Suppressor macrophage (primary cell): ENCODE data around the gene GDAP1L1.
A peak's percentile ranks its signal among the peaks of the same experiment; 100 is the strongest.
"Not testable (repeated sequence)": the region's sequence is repeated elsewhere in the genome, so short reads cannot be mapped to it uniquely, and the experiment has no call there.

Source experiments
- DNase-seq, 4 experiments: peaks; one replicate each; pipeline ENCODE4 v3.0.0-alpha.2; 2020 to 2022

GDAP1L1 gene

GRCh38 chr20:44306927-44307326 lies 59.8 kb downstream of the GDAP1L1 start:
- no peak for DNase-seq

GRCh38 chr20:44309763-44310663 lies 62.9 kb downstream of the GDAP1L1 start:
- peak; percentile 15 to 48 (median 46) for DNase-seq

DNA sequence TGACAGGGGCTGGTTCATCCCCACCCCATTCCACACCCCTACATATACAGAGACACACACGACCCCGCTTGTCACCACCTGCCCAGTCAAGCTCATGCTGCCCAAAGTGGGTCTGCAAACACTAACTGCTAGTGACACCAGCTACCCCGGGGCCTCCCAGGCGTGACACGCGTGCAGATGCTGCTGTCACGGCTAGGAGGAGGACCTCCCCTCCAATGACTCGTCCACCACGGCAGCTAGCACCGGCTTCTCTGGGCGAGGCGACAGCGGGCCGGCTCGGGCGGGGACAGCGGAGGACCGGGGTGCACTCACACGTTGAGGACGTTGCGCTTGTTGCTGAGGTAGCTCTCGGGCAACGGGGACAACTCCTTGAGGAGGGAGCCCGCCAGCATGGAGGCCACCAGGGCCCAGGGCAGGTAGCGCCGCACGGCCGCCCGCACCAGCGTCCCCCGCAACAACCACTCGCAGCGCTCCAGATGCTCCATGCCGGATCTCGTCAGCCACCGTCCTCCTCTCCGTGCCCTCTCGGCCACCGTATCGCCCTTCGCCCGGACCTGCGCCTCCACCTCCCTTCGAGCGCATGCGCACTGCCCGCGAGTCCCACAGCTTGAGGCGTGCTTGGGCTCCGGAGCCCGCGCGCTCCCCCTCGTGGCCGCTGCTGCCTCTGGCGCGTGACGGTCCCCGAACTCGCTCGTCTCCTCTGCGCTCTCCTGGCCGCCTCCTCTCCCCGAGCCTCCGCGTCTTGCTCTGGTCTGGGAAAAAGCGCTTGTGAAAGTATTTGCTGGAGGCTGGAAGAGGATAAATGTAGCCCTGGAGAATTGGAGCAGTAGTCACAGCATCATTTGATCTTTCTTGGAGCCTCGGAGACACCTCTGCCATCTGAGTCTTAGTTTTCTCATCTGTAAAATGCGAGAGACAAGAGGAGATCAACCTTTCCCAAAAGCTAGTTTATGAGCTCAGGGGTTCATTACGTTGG lies 63.8 kb downstream of the GDAP1L1 start, which contains the start of gene FITM2:
Gene FITM2, minus strand, starts transcription at position 539 of the 976 bp plus-strand sequence. Its CDS starts 54 bp downstream, at position 485.
- peak; percentile 99 to 100 (median 99) for DNase-seq

DNA sequence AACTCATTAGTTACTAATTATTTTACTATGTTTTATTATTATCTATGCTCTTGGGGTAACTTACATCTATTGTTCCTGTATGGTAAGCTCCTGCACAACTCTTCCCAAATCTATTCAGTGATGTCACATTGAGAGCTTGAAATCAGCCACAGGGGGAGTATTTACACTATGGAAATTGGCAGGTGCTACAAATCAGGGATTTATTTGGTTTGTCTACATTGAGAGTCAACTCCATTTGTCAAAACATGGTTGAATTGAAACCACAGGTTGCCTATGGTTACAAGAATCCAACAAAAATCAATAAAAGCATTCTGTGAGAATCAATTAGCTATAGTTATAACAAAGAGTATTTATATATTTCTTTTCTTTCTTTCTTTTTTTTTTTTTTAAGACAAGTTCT lies 67.8 kb downstream of the GDAP1L1 start:
- DNase-seq, result no peak

- DNase-seq, result no peak
These were observed 72.8 kb downstream of the GDAP1L1 start for GRCh38 chr20:44319839-44320422.

GRCh38 chr20:44324343-44324742 lies 77.2 kb downstream of the GDAP1L1 start:
- no peak for DNase-seq

DNA sequence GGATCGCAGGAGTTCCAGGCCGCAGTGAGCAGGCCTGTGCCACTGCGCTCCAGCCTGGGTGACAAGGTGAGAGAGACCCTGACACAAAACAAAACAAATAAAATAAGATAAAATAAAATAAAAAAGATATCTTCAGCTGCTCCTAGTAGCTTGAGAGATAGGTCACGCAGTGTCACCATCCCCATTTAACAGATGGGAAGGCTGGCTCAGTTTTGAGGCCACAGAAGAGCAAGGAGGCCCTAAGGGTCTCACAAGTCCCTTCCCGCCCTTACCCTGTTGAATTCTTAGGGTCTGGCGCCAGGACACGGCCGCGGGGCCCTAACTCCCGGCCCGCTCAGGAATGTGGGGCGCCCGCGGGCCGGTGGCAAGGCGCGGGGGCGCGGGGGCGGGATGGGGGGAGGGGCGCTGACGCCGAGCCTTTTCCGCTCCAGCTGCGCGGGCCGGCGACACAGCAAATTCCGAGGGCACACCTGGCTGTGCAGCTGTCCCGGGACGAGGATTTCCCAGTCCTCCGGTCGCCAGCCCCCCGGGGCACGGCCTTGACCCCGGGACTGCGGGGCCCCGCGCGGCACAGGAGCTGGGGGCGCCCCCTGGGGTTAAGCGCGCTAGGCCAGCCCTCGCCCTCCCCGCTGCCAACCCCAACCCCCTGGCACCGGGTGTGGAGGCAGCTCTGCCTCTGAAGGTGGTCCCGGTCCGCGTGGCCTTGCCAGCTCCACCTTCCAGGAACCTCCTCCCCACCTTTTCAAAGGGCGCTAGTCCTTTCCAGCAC lies 79.5 kb downstream of the GDAP1L1 start:
- DNase-seq, result no peak

DNA sequence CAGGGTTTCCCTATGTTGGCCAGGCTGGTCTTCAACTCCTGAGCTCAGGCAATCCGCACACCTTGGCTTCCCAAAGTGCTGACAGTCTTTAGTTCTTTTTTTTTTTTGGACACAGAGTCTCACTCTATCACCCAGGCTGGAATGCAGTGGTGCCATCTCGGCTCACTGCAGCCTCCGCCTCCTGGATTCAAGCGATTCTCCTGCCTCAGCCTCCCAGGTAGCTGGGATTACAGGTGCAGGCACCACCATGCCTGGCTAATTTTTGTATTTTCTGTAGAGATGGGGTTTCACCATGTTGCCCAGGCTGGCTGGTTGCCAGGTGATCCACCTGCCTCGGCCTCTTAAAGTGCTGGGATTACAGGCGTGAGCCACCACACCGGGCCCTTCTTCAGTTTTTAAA lies 80.6 kb downstream of the GDAP1L1 start:
- not testable (repeated sequence) for DNase-seq

GRCh38 chr20:44328428-44328827 lies 81.3 kb downstream of the GDAP1L1 start:
- DNase-seq, result no peak
